GM12878 (cell line): ENCODE data around the gene DKKL1. TPM values are rescaled to one million over a fixed set of nuclear protein-coding genes. Genes with fewer than 3 reads are reported as not detected.

ENCODE experiments used
- ATAC-seq: fragments of 200-7000 bp; cut with Tn5 transposase; 3 replicates; pipeline ENCODE4 v1.9.1; 2020; ENCODE audit warnings: mild to moderate bottlenecking, moderate library complexity
- BruUV-seq: library from RNA; stranded (reverse); fragments of 400-500 nt; replicated peaks from 2 replicates; lab custom pipeline; 2021; lab: Mats Ljungman, UMichigan
- CTCF ChIA-PET: fragments of 300-600 bp; sonication (Branson Sonifier 250); formaldehyde crosslinking; extraction: SDS; loops from one replicate; lab custom pipeline; 2021; ENCODE audit warnings: inconsistent platforms; lab: Yijun Ruan, JAX
- POLR2A ChIA-PET: fragments of 350-600 bp; formaldehyde crosslinking; extraction: SDS; loops from one replicate; lab custom pipeline; 2021; ENCODE audit warnings: inconsistent platforms; lab: Charles Lee
- RAD21 ChIA-PET: fragments of 300-600 bp; sonication (Branson Sonifier 250); formaldehyde crosslinking; loops from one replicate; lab custom pipeline; 2023; ENCODE audit warnings: antibody characterized with exemption; ENCODE audit not compliant: unreplicated experiment; lab: Charles Lee
- SMC1A ChIA-PET: fragments of 300-600 bp; sonication (Branson Sonifier 250); formaldehyde crosslinking; loops from one replicate; lab custom pipeline; 2023; ENCODE audit not compliant: unreplicated experiment, uncharacterized antibody; lab: Charles Lee
- DNase-seq: peaks from one replicate; pipeline ENCODE4 v3.0.0-alpha.2; 2011; ENCODE audit warnings: low read depth, low spot score
- FAIRE-seq: peaks from 3 replicates; lab custom pipeline; 2011; peaks lifted over from hg19 to GRCh38; lab: Jason Lieb, UNC
- H2AFZ ChIP-seq: 2 replicates; pipeline ENCODE4 v1.6.0; 2011; ENCODE audit warnings: low read depth, low read length, control low read depth; ENCODE audit not compliant: control insufficient read depth
- H3K27ac ChIP-seq: 2 replicates; pipeline ENCODE4 v1.5.1; 2011; ENCODE audit warnings: control low read depth; ENCODE audit not compliant: control insufficient read depth, insufficient read depth
- H3K27me3 ChIP-seq, 2 experiments: replicated peaks in 1 of 2; 2 replicates each; pipeline versions ENCODE4 v1.6.0 to v1.6.1; 2011; ENCODE audit warnings: low read length in 1 of 2; ENCODE audit not compliant: control insufficient read depth in 2 of 2, insufficient read depth in 2 of 2
- H3K36me3 ChIP-seq, 2 experiments: 2 replicates each; pipeline ENCODE4 v1.5.1; 2011; ENCODE audit warnings: low read length in 1 of 2; ENCODE audit not compliant: control insufficient read depth in 2 of 2, insufficient read depth in 2 of 2
- H3K4me1 ChIP-seq: 2 replicates; pipeline ENCODE4 v1.6.1; 2011; ENCODE audit warnings: mild to moderate bottlenecking, low read length, moderate library complexity, mixed read lengths; ENCODE audit not compliant: control insufficient read depth, insufficient read depth
- H3K4me2 ChIP-seq: 2 replicates; pipeline ENCODE4 v1.6.0; 2011; ENCODE audit warnings: control low read depth; ENCODE audit not compliant: control insufficient read depth, insufficient read depth
- H3K4me3 ChIP-seq: fragments of 200-600 bp; sonication (generic); 2 replicates; pipeline ENCODE4 v1.5.1; 2016
- H3K79me2 ChIP-seq: 2 replicates; pipeline ENCODE4 v1.6.0; 2011; ENCODE audit warnings: low read length; ENCODE audit not compliant: control insufficient read depth, insufficient read depth
- H3K9ac ChIP-seq: 2 replicates; pipeline ENCODE4 v1.8.0; 2011; ENCODE audit warnings: low read length, control low read depth, mixed read lengths; ENCODE audit not compliant: control insufficient read depth, insufficient read depth
- H3K9me3 ChIP-seq: replicated peaks from 3 replicates; pipeline ENCODE4 v1.5.1; 2011; ENCODE audit warnings: mild to moderate bottlenecking, low read length; ENCODE audit not compliant: control insufficient read depth, insufficient read depth
- H4K20me1 ChIP-seq: 2 replicates; pipeline ENCODE4 v1.6.0; 2011; ENCODE audit not compliant: control insufficient read depth, insufficient read depth
- BHLHE40 ChIP-seq, 2 experiments: fragments of 450-650 bp in 1 of 2; IDR thresholded peaks; 2 replicates each; pipeline ENCODE4 v1.6.1; 2011 to 2017; ENCODE audit warnings: low read depth in 2 of 2, borderline replicate concordance in 1 of 2, improper control_type of control experiment in 1 of 2, low read length in 1 of 2, mild to moderate bottlenecking in 1 of 2
- CTCF ChIP-seq, 3 experiments: IDR thresholded peaks in 2 of 3; conservative IDR thresholded peaks in 1 of 3; 2 replicates each; pipeline ENCODE4 v1.5.1; 2011; ENCODE audit warnings: low read depth in 3 of 3, low read length in 3 of 3, mild to moderate bottlenecking in 3 of 3, control low read depth in 2 of 3, moderate library complexity in 2 of 3, inconsistent platforms in 1 of 3, mixed read lengths in 1 of 3; ENCODE audit not compliant: control insufficient read depth in 2 of 3, insufficient read depth in 1 of 3; ENCODE audit errors: extremely low read depth in 1 of 3
- EZH2 ChIP-seq: IDR thresholded peaks from 2 replicates; pipeline ENCODE4 v1.6.1; 2012; ENCODE audit warnings: low read depth, mild to moderate bottlenecking, control low read depth, inconsistent platforms, low read length, borderline replicate concordance; ENCODE audit not compliant: control insufficient read depth
- FOS ChIP-seq: IDR thresholded peaks from 3 replicates; pipeline ENCODE4 v1.6.1; 2011; ENCODE audit warnings: borderline replicate concordance; ENCODE audit not compliant: insufficient read length; ENCODE audit errors: extremely low read depth
- FOXK2 ChIP-seq: fragments of 450-650 bp; IDR thresholded peaks from 2 replicates; pipeline ENCODE4 v1.6.1; 2017; ENCODE audit warnings: mild to moderate bottlenecking, moderate library complexity
- HCFC1 ChIP-seq: fragments of 150-350 bp; IDR thresholded peaks from 2 replicates; pipeline ENCODE4 v1.6.1; 2014; ENCODE audit warnings: low read length
- HDAC6 ChIP-seq: fragments of 200-600 bp; sonication (generic); IDR thresholded peaks from one replicate; pipeline ENCODE4 v1.8.0; 2017; ENCODE audit warnings: antibody characterized with exemption; ENCODE audit not compliant: unreplicated experiment
- JUNB ChIP-seq: IDR thresholded peaks from 2 replicates; pipeline ENCODE4 v1.6.1; 2016; ENCODE audit warnings: antibody characterized with exemption, mild to moderate bottlenecking
- PAX8 ChIP-seq: fragments of 450-650 bp; IDR thresholded peaks from 2 replicates; pipeline ENCODE4 v1.6.1; 2017; ENCODE audit warnings: mild to moderate bottlenecking, moderate library complexity
- WGBS: methylation state at CpG from one replicate; pipeline ENCODE4 v1.1.6; 2016; ENCODE audit warnings: low lambda C conversion rate; ENCODE audit not compliant: insufficient replicate concordance, insufficient coverage; ENCODE audit errors: missing lambda C conversion rate; 5-methylcytosine and 5-hydroxymethylcytosine counted together
- in situ Hi-C: fragments of 300-500 bp; cut with MboI; formaldehyde crosslinking; loops from 9 replicates; pipeline ENCODE4 v1.14.3; 2018; ENCODE audit warnings: mixed read lengths
- intact Hi-C: fragments of 100-400 bp; cut with micrococcal nuclease; formaldehyde crosslinking; loops from one replicate; pipeline ENCODE4 v1.14.2; 2022; ENCODE audit not compliant: unreplicated experiment
- polyA plus RNA-seq, 11 experiments: library from polyadenylated mRNA; depleted of rRNA in 4 of 11; unstranded in 6 of 11; stranded (reverse) in 5 of 11; fragments of >200 nt; fragmentation: Nextera tagmentation in 4 of 11; fragmentation: Illumina TruSeq in 1 of 11; extraction: Ambion mirVana in 4 of 11; extraction: Trizol in 1 of 11; gene quantifications; 1 replicate in 1 of 11; 2 replicates in 10 of 11; pipeline versions ENCODE4 v1.2.1 to v1.2.3, GENCODE V29; 2011 to 2016; ENCODE audit warnings: inconsistent platforms in 2 of 11, missing spikeins in 2 of 11, low read depth in 1 of 11
- total RNA-seq, 4 experiments: library from RNA; depleted of rRNA in 3 of 4; stranded (reverse); fragments of >200 nt in 3 of 4; fragmentation: Illumina TruSeq in 1 of 4; extraction: Trizol in 1 of 4; gene quantifications; 2 replicates each; pipeline versions ENCODE4 v1.2.1 to v1.2.3, GENCODE V29; 2013 to 2021
- TF ChIP-seq, protein P1 (sequence below): IDR thresholded peaks from 2 replicates; pipeline ENCODE4 v1.6.1; 2011; ENCODE audit warnings: low read depth, low read length, improper control_type of control experiment, borderline replicate concordance

Gene DKKL1
- total and polyA plus RNA-seq, 10 of the 15 experiments (the other 5 are each of a cell fraction or from before 2014, with no cell fraction given): not detected

DNA sequence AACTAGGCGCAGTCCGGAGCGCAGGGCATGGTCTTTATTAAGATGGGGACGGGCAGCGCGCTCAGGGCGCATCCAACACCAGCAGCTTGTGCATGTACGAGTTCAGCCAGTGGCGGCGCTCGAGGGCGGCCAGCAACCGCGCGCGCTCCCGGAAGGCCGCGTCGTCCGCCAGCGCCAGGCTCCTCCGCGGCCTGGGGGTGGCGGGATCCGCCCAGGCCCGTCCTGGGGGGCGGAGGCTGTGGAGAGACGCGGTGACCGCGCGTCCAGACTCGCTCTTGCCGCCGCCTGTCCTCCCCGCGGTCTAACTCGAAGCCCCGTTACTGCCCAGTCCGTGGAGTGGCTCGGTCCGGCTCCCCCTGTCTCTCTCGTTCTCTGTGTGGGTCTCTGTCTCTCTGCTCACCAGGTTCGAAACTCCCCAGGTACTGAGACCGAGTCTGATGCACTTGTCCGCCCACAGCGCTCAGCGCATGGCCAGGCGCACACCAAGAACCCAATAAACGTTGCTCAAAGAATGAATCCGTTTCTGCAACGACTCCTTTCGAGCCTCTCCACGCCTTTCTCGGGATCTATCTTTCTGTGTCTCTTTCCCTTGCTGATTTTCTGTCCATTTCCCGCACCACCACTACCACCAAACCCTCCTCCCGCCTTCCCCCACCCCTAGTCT lies 58.9 kb downstream of the DKKL1 start:
- peaks cover 4% of the 10 kb centered on the region; the same call in 1 of the 2 replicates for H3K4me1 ChIP-seq
- ATAC-seq (peak; percentile 66), DNase-seq (no peak), FAIRE-seq (no peak)
- intact Hi-C loops (no loop called here), in situ Hi-C loops (no loop called here)
- SMC1A ChIA-PET: no interaction called here
- RAD21 ChIA-PET: no interaction called here
- peaks cover 23 to 49% of the 10 kb centered on the region in 2 experiments for H3K27me3 ChIP-seq
- H3K27ac ChIP-seq: no peak overlapping the region
- H3K9me3 ChIP-seq: no peaks in the 10 kb centered on the region
- no peak overlapping the region for H3K9ac ChIP-seq
- H2AFZ ChIP-seq: no peak overlapping the region
- POLR2A ChIA-PET: no interaction called here
- TF ChIP-seq EZH2 (0 out of 2 replicates have a peak, but pooled peaks have one; percentile 11), HDAC6 (peak; percentile 93), FOXK2 (no peak), PAX8 (no peak), HCFC1 (no peak), BHLHE40 (IDR thresholded peaks at IDR 0.05; ENCODE audit: borderline replicate concordance in 1 of 2, low read depth in 2 of 2, low read length in 1 of 2) (0 out of 4 replicates have a peak, but pooled peaks of 1 of the 2 experiments have one; percentile 6), JUNB (no peak), CTCF (IDR thresholded peaks at IDR 0.05 in 2 of 3, conservative IDR thresholded peaks at IDR 0.05 in 1 of 3; ENCODE audit: control insufficient read depth in 2 of 3, extremely low read depth in 1 of 3, insufficient read depth in 1 of 3, low read depth in 3 of 3, low read length in 3 of 3) (peak; percentile 17 to 31 (median 23); a peak in 2 of 6 replicates), FOS (no peak)
- TF ChIP-seq, protein P1, sequence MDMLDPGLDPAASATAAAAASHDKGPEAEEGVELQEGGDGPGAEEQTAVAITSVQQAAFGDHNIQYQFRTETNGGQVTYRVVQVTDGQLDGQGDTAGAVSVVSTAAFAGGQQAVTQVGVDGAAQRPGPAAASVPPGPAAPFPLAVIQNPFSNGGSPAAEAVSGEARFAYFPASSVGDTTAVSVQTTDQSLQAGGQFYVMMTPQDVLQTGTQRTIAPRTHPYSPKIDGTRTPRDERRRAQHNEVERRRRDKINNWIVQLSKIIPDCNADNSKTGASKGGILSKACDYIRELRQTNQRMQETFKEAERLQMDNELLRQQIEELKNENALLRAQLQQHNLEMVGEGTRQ: no peak
- H3K4me3 ChIP-seq: no peak overlapping the region
- 33% methylated on average over 49 of the region's 58 CpGs for WGBS
- no peaks in the 10 kb centered on the region for H3K36me3 ChIP-seq
- H3K4me2 ChIP-seq: no peak overlapping the region
- CTCF ChIA-PET: interaction anchor here (1.4 kb wide), 1 partner anchor 11 kb away, joined by 3 read pairs; no protein-coding TSS in a partner anchor
- H4K20me1 ChIP-seq: no peaks in the 10 kb centered on the region
- BruUV-seq: no TSS peak
- H3K79me2 ChIP-seq: no peaks in the 10 kb centered on the region
